Measurements from ENCODE around the gene FTCDNL1. TPM values are rescaled to one million over a fixed set of nuclear protein-coding genes. Genes with fewer than 3 reads are reported as not detected.

FTCDNL1 gene
- total and polyA plus RNA-seq, 3 donors from 2014 or later = 1.5 to 9.7 (median 9.7) TPM

DNA sequence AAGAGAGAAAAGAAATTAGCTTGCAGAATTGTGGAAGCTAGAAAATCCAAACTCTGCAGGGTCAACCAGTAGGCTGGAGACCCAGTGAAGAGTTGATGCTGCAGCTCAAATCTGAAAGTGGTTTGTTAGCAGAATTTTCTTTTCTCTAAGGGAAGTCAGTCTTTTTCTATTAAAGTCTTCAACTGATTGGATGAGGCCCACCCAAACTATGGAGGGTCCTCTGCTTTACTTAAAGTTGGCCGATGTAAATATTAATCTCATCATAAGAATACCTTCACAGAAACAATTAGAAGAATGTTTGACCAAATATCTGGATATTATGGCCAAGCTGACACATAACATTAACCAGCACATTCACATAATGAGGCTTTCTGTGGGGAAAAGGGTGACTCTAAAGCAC lies 73.7 kb downstream of the FTCDNL1 start:
- intact Hi-C loops (cut with DNase I; ENCODE audit: low total_unique reads) = no loop called here
- Histone ChIP-seq H3K4me3 (no peak overlapping the region), H3K27ac (no peak overlapping the region), H3K4me1 (no peaks in the 10 kb centered on the region), H3K9me3 (no peaks in the 10 kb centered on the region), H3K36me3 (ENCODE audit: low read depth, missing control alignments) (no peaks in the 10 kb centered on the region), H3K27me3 (no peaks in the 10 kb centered on the region)
- WGBS, 2 donors = 93 to 100% methylated on average over 1 of the region's 1 CpG
- DNase-seq = no peak
- TF ChIP-seq POLR2A (IDR thresholded peaks at IDR 0.05) = no peak
- TF ChIP-seq, protein P1, sequence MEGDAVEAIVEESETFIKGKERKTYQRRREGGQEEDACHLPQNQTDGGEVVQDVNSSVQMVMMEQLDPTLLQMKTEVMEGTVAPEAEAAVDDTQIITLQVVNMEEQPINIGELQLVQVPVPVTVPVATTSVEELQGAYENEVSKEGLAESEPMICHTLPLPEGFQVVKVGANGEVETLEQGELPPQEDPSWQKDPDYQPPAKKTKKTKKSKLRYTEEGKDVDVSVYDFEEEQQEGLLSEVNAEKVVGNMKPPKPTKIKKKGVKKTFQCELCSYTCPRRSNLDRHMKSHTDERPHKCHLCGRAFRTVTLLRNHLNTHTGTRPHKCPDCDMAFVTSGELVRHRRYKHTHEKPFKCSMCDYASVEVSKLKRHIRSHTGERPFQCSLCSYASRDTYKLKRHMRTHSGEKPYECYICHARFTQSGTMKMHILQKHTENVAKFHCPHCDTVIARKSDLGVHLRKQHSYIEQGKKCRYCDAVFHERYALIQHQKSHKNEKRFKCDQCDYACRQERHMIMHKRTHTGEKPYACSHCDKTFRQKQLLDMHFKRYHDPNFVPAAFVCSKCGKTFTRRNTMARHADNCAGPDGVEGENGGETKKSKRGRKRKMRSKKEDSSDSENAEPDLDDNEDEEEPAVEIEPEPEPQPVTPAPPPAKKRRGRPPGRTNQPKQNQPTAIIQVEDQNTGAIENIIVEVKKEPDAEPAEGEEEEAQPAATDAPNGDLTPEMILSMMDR (IDR thresholded peaks at IDR 0.05) = no peak

DNA sequence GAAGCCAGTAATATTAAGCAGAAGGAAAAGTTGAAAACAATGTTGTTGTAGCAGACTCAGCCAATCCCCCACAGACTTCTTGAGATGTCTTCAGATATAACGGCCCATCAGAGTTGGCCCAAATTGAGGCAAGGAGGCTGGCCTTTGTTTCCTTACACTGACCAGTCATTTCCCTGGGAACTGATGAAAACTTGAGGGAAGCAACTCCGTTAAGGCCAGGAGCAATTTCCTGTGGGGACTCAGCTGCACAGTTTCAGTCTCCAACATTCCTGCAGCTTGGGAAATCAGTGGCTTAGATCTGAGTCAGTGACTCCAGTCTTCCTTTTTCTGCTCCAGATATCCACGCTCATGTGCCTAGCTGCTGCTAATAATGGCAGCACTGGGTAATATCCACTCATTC lies 75.7 kb downstream of the FTCDNL1 start:
- H3K9me3 ChIP-seq = no peaks in the 10 kb centered on the region
- no peak for DNase-seq
- H3K4me1 ChIP-seq = no peaks in the 10 kb centered on the region
- no peak overlapping the region for H3K27ac ChIP-seq
- TF ChIP-seq POLR2A (IDR thresholded peaks at IDR 0.05) = no peak
- TF ChIP-seq, protein P1 (IDR thresholded peaks at IDR 0.05) = no peak
- WGBS, 2 donors = 77 to 89% methylated on average over 3 of the region's 3 CpGs
- intact Hi-C loops (cut with DNase I; ENCODE audit: low total_unique reads) = no loop called here
- no peaks in the 10 kb centered on the region for H3K27me3 ChIP-seq
- H3K36me3 ChIP-seq (ENCODE audit: low read depth, missing control alignments) = no peaks in the 10 kb centered on the region
- H3K4me3 ChIP-seq = no peak overlapping the region

DNA sequence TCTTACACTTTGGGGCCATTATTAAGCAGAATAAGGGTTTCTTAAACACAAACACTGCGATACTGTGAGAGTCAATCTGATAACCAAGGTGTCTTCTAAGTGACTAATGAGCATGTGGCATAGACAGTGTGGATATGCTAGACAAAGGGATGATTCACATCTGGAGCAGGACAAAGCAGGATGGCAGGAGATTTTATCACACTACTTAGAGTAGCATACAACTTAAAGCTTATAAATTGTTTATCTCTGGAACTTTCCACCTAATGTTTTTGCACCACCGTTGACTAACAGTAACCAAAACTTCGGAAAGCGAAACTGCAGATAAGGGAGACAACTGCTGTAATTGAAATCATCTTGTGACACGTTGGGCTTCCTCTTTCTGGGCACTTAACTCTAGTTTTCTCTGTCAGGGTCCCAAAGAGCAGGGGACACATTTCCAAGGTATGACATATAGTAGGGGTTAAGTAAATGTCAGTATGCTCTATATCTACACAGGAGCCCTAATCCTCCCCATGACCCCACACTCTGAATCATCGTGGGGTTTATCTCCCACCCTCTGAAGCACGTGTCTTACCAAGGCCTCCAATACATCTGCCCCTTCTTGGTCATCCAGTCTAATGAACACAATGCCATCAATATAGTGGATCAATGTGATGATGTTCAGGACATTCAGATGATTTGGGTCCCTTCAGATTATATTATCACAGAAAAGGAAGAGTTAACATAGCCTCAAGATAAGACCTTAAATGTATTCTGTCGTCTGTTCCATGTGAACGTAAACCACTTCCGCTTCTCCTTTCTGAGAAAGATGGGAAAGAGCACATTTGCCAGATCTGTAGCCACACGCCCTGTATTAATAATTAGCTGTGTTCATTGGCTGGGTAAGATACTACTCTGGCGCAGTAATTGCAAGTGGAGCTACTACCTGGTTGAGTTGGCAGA lies 78.7 kb downstream of the FTCDNL1 start:
- intact Hi-C loops (cut with DNase I; ENCODE audit: low total_unique reads) = no loop called here
- no peak overlapping the region for H3K27ac ChIP-seq
- 75 to 77% methylated on average over 12 of the region's 12 CpGs for WGBS, 2 donors
- TF ChIP-seq, protein P1 (IDR thresholded peaks at IDR 0.05) = no peak
- TF ChIP-seq POLR2A (IDR thresholded peaks at IDR 0.05) = no peak
- no peaks in the 10 kb centered on the region for H3K36me3 ChIP-seq (ENCODE audit: low read depth, missing control alignments)
- H3K4me1 ChIP-seq = no peaks in the 10 kb centered on the region
- no peaks in the 10 kb centered on the region for H3K27me3 ChIP-seq
- no peaks in the 10 kb centered on the region for H3K9me3 ChIP-seq
- no peak for DNase-seq
- no peak overlapping the region for H3K4me3 ChIP-seq

GRCh38 chr2:199770716-199771115 lies 80.3 kb downstream of the FTCDNL1 start:
- H3K27ac ChIP-seq = no peak overlapping the region
- DNase-seq = no peak
- H3K36me3 ChIP-seq (ENCODE audit: low read depth, missing control alignments) = no peaks in the 10 kb centered on the region
- H3K4me3 ChIP-seq = no peak overlapping the region
- no peaks in the 10 kb centered on the region for H3K4me1 ChIP-seq
- no peaks in the 10 kb centered on the region for H3K9me3 ChIP-seq
- no peak for TF ChIP-seq POLR2A (IDR thresholded peaks at IDR 0.05)
- TF ChIP-seq, protein P1 (IDR thresholded peaks at IDR 0.05) = no peak
- intact Hi-C loops (cut with DNase I; ENCODE audit: low total_unique reads) = no loop called here
- 86 to 89% methylated on average over 2 of the region's 2 CpGs for WGBS, 2 donors
- no peaks in the 10 kb centered on the region for H3K27me3 ChIP-seq
